ENCODE results near the gene RAN. TPM values are rescaled to one million over a fixed set of nuclear protein-coding genes. Genes with fewer than 3 reads are reported as not detected.

Gene RAN
- total and polyA plus RNA-seq, 9 of the 15 experiments (the other 6 are each of a cell fraction or from before 2014, with no cell fraction given), result 1,687 to 3,820 (median 2,300) TPM

- no peak for TF ChIP-seq ETV6 (IDR thresholded peaks at IDR 0.05; ENCODE audit: borderline replicate concordance in 1 of 2, low read depth in 2 of 2, low read length in 1 of 2)
- TF ChIP-seq ETV6 (CRISPR knock-in tag; IDR thresholded peaks at IDR 0.05; ENCODE audit: borderline replicate concordance), result peak; percentile 86; the same call in 1 of the 2 replicates
- no peak for TF ChIP-seq ZNF584 (CRISPR knock-in tag; IDR thresholded peaks at IDR 0.05; ENCODE audit: low read depth)
- no peak for TF ChIP-seq TCFL5 (CRISPR knock-in tag; conservative IDR thresholded peaks at IDR 0.05)
- TF ChIP-seq ZNF184 (CRISPR knock-in tag; IDR thresholded peaks at IDR 0.05), result no peak
- no peak for TF ChIP-seq ELF2 (CRISPR knock-in tag; IDR thresholded peaks at IDR 0.05)
- TF ChIP-seq XRCC5 (IDR thresholded peaks at IDR 0.05; ENCODE audit: low read depth, low read length), result no peak
- no peak for TF ChIP-seq YBX1 (IDR thresholded peaks at IDR 0.05)
- no peak for TF ChIP-seq RFX7 (CRISPR knock-in tag; IDR thresholded peaks at IDR 0.05)
- no peak for TF ChIP-seq CREBBP (IDR thresholded peaks at IDR 0.05; ENCODE audit: low read depth, low read length)
- TF ChIP-seq ZEB2 (IDR thresholded peaks at IDR 0.05), result no peak
- no peak for TF ChIP-seq ZNF696 (CRISPR knock-in tag; conservative IDR thresholded peaks at IDR 0.05)
- TF ChIP-seq NR1H2 (CRISPR knock-in tag; IDR thresholded peaks at IDR 0.05), result 0 out of 2 replicates have a peak, but pooled peaks have one; percentile 13
- peak; percentile 83 for TF ChIP-seq EP400 (IDR thresholded peaks at IDR 0.05)
- TF ChIP-seq ZNF707 (CRISPR knock-in tag; conservative IDR thresholded peaks at IDR 0.05), result no peak
- no peak for TF ChIP-seq TCF7L2 (IDR thresholded peaks at IDR 0.05; ENCODE audit: low read depth, low read length)
- 0 out of 2 replicates have a peak, but pooled peaks have one; percentile 12 for TF ChIP-seq OTX1 (CRISPR knock-in tag; IDR thresholded peaks at IDR 0.05)
- TF ChIP-seq GMEB1 (CRISPR knock-in tag; IDR thresholded peaks at IDR 0.05), result peak; percentile 97
- TF ChIP-seq ZBED1 (IDR thresholded peaks at IDR 0.05), result peak; percentile 68; the same call in 1 of the 2 replicates
- no peak for TF ChIP-seq ZNF449 (CRISPR knock-in tag; IDR thresholded peaks at IDR 0.05)
- no peak for TF ChIP-seq SMARCE1 (IDR thresholded peaks at IDR 0.05)
- TF ChIP-seq SMARCA5 (IDR thresholded peaks at IDR 0.05), result 0 out of 2 replicates have a peak, but pooled peaks have one; percentile 61
- no peak for TF ChIP-seq HOXB6 (CRISPR knock-in tag; IDR thresholded peaks at IDR 0.05; ENCODE audit: borderline replicate concordance)
- peak; percentile 57; the same call in 1 of the 2 replicates for TF ChIP-seq KLF13 (tag; IDR thresholded peaks at IDR 0.05; ENCODE audit: borderline replicate concordance, low read depth)
- TF ChIP-seq CC2D1A (IDR thresholded peaks at IDR 0.05), result no peak
- TF ChIP-seq ZNF384 (IDR thresholded peaks at IDR 0.05; ENCODE audit: low read depth, low read length), result no peak
- TF ChIP-seq SUPT5H (IDR thresholded peaks at IDR 0.05), result peak; percentile 89
- TF ChIP-seq EHMT2 (IDR thresholded peaks at IDR 0.05), result no peak
These were observed at the start of gene RAN (continued) for GRCh38 chr12:130871286-130872178.

Data from K562 (cell line).